ENCODE measurements around the gene DUS1L. TPM values are rescaled to one million over a fixed set of nuclear protein-coding genes. Genes with fewer than 3 reads are reported as not detected.

The DUS1L gene
- total and polyA plus RNA-seq, 12 donors, result 34.1 to 191 (median 44.1) TPM

DNA sequence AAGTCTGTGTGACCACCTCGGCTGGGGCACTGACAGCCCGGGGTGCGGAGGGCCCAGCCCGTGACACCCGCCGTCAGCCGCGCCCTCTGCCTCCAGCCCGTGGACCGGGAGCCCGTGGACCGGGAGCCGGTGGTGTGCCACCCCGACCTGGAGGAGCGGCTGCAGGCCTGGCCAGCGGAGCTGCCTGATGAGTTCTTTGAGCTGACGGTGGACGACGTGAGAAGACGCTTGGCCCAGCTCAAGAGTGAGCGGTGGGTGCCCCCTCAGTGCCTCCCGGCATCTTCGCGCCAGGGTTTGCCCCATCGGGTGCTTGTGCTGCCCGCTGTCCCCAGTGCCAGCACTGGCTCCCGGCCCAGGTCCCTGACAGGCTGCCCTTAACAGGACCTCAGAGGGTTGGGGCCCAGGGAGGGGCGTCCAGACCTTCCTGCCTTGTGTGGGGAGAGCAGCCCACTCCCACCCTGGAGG is 56.6 kb downstream of the DUS1L start:
- no peaks in the 10 kb centered on the region for H3K9me3 ChIP-seq
- peaks cover 14 to 59% (median 36%) of the 10 kb centered on the region in 9 donors for H3K4me1 ChIP-seq
- WGBS, 2 donors, result 62 to 72% methylated on average over 24 to 28 of the region's 28 CpGs
- DNase-seq (peak; percentile 30 to 72), ATAC-seq (no peak)
- no peaks in the 10 kb centered on the region for H3K27me3 ChIP-seq
- intact Hi-C loops (cut with DNase I), result loop anchor here in 1 of 10 donors (5.0 kb wide), 1 partner anchor 42 kb away; no protein-coding TSS in a partner anchor
- no peak overlapping the region for H3K4me3 ChIP-seq
- H3K27ac ChIP-seq, result no peak overlapping the region
- H3K36me3 ChIP-seq, result peaks cover 0 to 16% (median 0%) of the 10 kb centered on the region in 9 donors
- TF ChIP-seq, protein P1, sequence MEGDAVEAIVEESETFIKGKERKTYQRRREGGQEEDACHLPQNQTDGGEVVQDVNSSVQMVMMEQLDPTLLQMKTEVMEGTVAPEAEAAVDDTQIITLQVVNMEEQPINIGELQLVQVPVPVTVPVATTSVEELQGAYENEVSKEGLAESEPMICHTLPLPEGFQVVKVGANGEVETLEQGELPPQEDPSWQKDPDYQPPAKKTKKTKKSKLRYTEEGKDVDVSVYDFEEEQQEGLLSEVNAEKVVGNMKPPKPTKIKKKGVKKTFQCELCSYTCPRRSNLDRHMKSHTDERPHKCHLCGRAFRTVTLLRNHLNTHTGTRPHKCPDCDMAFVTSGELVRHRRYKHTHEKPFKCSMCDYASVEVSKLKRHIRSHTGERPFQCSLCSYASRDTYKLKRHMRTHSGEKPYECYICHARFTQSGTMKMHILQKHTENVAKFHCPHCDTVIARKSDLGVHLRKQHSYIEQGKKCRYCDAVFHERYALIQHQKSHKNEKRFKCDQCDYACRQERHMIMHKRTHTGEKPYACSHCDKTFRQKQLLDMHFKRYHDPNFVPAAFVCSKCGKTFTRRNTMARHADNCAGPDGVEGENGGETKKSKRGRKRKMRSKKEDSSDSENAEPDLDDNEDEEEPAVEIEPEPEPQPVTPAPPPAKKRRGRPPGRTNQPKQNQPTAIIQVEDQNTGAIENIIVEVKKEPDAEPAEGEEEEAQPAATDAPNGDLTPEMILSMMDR (IDR thresholded peaks at IDR 0.05), result no peak

DNA sequence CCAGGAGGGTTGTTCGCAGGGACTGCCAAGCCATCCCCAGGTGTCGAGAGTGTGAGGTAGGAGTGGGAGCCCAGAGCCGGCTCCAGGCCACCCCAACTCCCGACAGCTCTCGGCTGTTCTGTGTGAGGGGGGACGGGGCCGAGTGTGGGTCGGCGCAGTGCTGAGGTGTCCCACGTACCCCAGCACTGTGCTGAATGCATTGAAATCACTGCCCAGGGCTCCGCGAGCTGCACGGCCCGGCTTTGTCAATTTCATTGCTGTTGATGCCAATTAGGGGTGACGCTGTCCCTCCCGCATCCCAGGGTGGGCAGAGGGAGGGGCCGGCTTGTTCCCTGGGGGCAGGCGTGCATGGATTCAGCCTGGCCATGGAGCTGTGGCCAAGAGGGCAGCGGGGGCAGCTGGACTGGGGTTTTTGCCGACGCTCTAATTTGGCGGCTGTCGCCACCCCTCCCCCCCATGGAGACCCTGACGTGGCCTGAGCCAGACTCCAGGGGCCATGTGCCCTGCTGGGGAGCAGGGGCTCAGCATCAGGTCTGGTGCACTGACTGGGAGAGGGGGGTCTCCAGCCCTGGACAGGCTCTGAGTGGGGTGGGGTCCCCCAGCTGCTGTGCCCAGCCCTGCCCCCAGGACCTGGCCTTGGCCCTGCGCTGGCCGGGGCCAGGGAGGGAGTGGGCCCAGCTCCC is 57.2 kb downstream of the DUS1L start:
- no peaks in the 10 kb centered on the region for H3K27me3 ChIP-seq
- H3K36me3 ChIP-seq, result peaks cover 0 to 16% (median 0%) of the 10 kb centered on the region in 9 donors
- DNase-seq (no peak), ATAC-seq (no peak)
- TF ChIP-seq, protein P1 (IDR thresholded peaks at IDR 0.05), result no peak
- peaks cover 18 to 59% (median 38%) of the 10 kb centered on the region in 9 donors for H3K4me1 ChIP-seq
- intact Hi-C loops (cut with DNase I), result loop anchor here in 1 of 10 donors (5.0 kb wide), 1 partner anchor 41 kb away; no protein-coding TSS in a partner anchor
- H3K4me3 ChIP-seq, result no peak overlapping the region
- 85 to 86% methylated on average over 26 of the region's 26 CpGs for WGBS, 2 donors
- H3K9me3 ChIP-seq, result no peaks in the 10 kb centered on the region
- H3K27ac ChIP-seq, result no peak overlapping the region

Other genes starting within 250 kb of the DUS1L start
- gene MCRIP1, start 232.5 kb downstream of the DUS1L start, total RNA-seq, result 100 to 1,000 TPM in 2 of 10 donors, 10 to 100 TPM in 8; 75.1 to 105 (median 88.8) TPM
- 100 to 1,000 TPM; 199 to 239 TPM for gene MCRIP1, start 232.5 kb downstream of the DUS1L start, polyA plus RNA-seq
- under 1 TPM in 1 of 10 donors, not detected in 9; 0.31 TPM for gene PPP1R27, start 230.8 kb downstream of the DUS1L start, total RNA-seq
- gene PPP1R27, start 230.8 kb downstream of the DUS1L start, polyA plus RNA-seq, result under 1 TPM in 1 of 2 donors, not detected in 1; 0.14 TPM
- 100 to 1,000 TPM; 244 to 801 (median 332) TPM for gene P4HB, start 205.3 kb downstream of the DUS1L start, total RNA-seq
- gene P4HB, start 205.3 kb downstream of the DUS1L start, polyA plus RNA-seq, result 100 to 1,000 TPM; 284 to 536 TPM
- 100 to 1,000 TPM in 7 of 10 donors, 10 to 100 TPM in 3; 89.9 to 263 (median 110) TPM for gene ARHGDIA, start 194.5 kb downstream of the DUS1L start, total RNA-seq
- 100 to 1,000 TPM in 1 of 2 donors, 10 to 100 TPM in 1; 97.2 to 251 TPM for gene ARHGDIA, start 194.5 kb downstream of the DUS1L start, polyA plus RNA-seq
- gene ALYREF, start 174.2 kb downstream of the DUS1L start, total RNA-seq, result 10 to 100 TPM; 28.1 to 47.2 (median 32.2) TPM
- 10 to 100 TPM in 1 of 2 donors, 1 to 10 TPM in 1; 3.6 to 45.4 TPM for gene ALYREF, start 174.2 kb downstream of the DUS1L start, polyA plus RNA-seq
- gene ANAPC11, start 174.1 kb downstream of the DUS1L start, total RNA-seq, result 100 to 1,000 TPM; 124 to 189 (median 142) TPM
- gene ANAPC11, start 174.1 kb downstream of the DUS1L start, polyA plus RNA-seq, result 100 to 1,000 TPM; 205 to 405 TPM
- gene NPB, start 163.6 kb downstream of the DUS1L start, total RNA-seq, result under 1 TPM; 0.13 to 0.83 (median 0.32) TPM
- gene NPB, start 163.6 kb downstream of the DUS1L start, polyA plus RNA-seq, result under 1 TPM; 0.49 to 0.73 TPM
- 10 to 100 TPM; 29.5 to 54.7 (median 43.2) TPM for gene PCYT2, start 154.4 kb downstream of the DUS1L start, total RNA-seq
- 10 to 100 TPM; 54.4 to 64.1 TPM for gene PCYT2, start 154.4 kb downstream of the DUS1L start, polyA plus RNA-seq
- 1 to 10 TPM; 4.4 to 9.3 (median 5.9) TPM for gene SIRT7, start 147.6 kb downstream of the DUS1L start, total RNA-seq
- 10 to 100 TPM; 14.5 to 15.7 TPM for gene SIRT7, start 147.6 kb downstream of the DUS1L start, polyA plus RNA-seq
- gene MAFG, start 138.1 kb downstream of the DUS1L start, total RNA-seq, result 10 to 100 TPM; 10.8 to 30.9 (median 16.3) TPM
- gene MAFG, start 138.1 kb downstream of the DUS1L start, polyA plus RNA-seq, result 10 to 100 TPM; 10.5 to 10.6 TPM
- gene PYCR1, start 128.5 kb downstream of the DUS1L start, total RNA-seq, result 1 to 10 TPM; 2.8 to 7.4 (median 3.8) TPM
- gene PYCR1, start 128.5 kb downstream of the DUS1L start, polyA plus RNA-seq, result 10 to 100 TPM in 1 of 2 donors, 1 to 10 TPM in 1; 1.2 to 29.6 TPM
- gene MYADML2, start 118.6 kb downstream of the DUS1L start, total RNA-seq, result 1 to 10 TPM in 9 of 10 donors, under 1 TPM in 1; 0.92 to 8.6 (median 5.0) TPM
- gene MYADML2, start 118.6 kb downstream of the DUS1L start, polyA plus RNA-seq, result 1 to 10 TPM in 1 of 2 donors, under 1 TPM in 1; 0.26 to 4.3 TPM
- 1 to 10 TPM in 1 of 10 donors, under 1 TPM in 4, not detected in 5; 0.27 to 1.5 (median 0.65) TPM for gene NOTUM, start 104.6 kb downstream of the DUS1L start, total RNA-seq
- under 1 TPM; 0.22 to 0.74 TPM for gene NOTUM, start 104.6 kb downstream of the DUS1L start, polyA plus RNA-seq
- 10 to 100 TPM; 19.9 to 38.2 (median 22.6) TPM for gene ASPSCR1, start 88.2 kb downstream of the DUS1L start, total RNA-seq
- 100 to 1,000 TPM in 1 of 2 donors, 10 to 100 TPM in 1; 40.5 to 115 TPM for gene ASPSCR1, start 88.2 kb downstream of the DUS1L start, polyA plus RNA-seq
- gene CENPX, start 42.9 kb downstream of the DUS1L start, total RNA-seq, result 10 to 100 TPM; 15.8 to 37.4 (median 20.6) TPM
- 100 to 1,000 TPM in 1 of 2 donors, 10 to 100 TPM in 1; 48.6 to 132 TPM for gene CENPX, start 42.9 kb downstream of the DUS1L start, polyA plus RNA-seq
- gene LRRC45, start 42.5 kb downstream of the DUS1L start, total RNA-seq, result 10 to 100 TPM in 1 of 10 donors, 1 to 10 TPM in 9; 2.2 to 10.4 (median 3.1) TPM
- gene LRRC45, start 42.5 kb downstream of the DUS1L start, polyA plus RNA-seq, result 1 to 10 TPM; 6.7 to 7.7 TPM
- gene RAC3, start 34.1 kb downstream of the DUS1L start, total RNA-seq, result 1 to 10 TPM in 6 of 10 donors, under 1 TPM in 4; 0.82 to 1.6 (median 1.1) TPM
- gene RAC3, start 34.1 kb downstream of the DUS1L start, polyA plus RNA-seq, result 1 to 10 TPM; 1.5 to 3.3 TPM
- 100 to 1,000 TPM; 155 to 258 (median 187) TPM for gene DCXR, start 28.1 kb downstream of the DUS1L start, total RNA-seq
- gene DCXR, start 28.1 kb downstream of the DUS1L start, polyA plus RNA-seq, result 100 to 1,000 TPM; 283 to 387 TPM
- 10 to 100 TPM; 13.9 to 24.9 (median 18.9) TPM for gene RFNG, start 14.0 kb downstream of the DUS1L start, total RNA-seq
- gene RFNG, start 14.0 kb downstream of the DUS1L start, polyA plus RNA-seq, result 10 to 100 TPM; 29.3 to 30.1 TPM
- gene GPS1, start 13.9 kb downstream of the DUS1L start, total RNA-seq, result 10 to 100 TPM; 68.9 to 96.6 (median 80.6) TPM
- 100 to 1,000 TPM; 102 to 183 TPM for gene GPS1, start 13.9 kb downstream of the DUS1L start, polyA plus RNA-seq
- 10 to 100 TPM in 8 of 10 donors, 1 to 10 TPM in 2; 9.0 to 62.4 (median 17.9) TPM for gene FASN, start 32.4 kb upstream of the DUS1L start, total RNA-seq
- 10 to 100 TPM; 34.4 to 58.4 TPM for gene FASN, start 32.4 kb upstream of the DUS1L start, polyA plus RNA-seq
- gene CCDC57, start 147.0 kb upstream of the DUS1L start, total RNA-seq, result 10 to 100 TPM in 8 of 10 donors, 1 to 10 TPM in 2; 7.0 to 16.2 (median 10.7) TPM
- gene CCDC57, start 147.0 kb upstream of the DUS1L start, polyA plus RNA-seq, result 10 to 100 TPM in 1 of 2 donors, 1 to 10 TPM in 1; 9.4 to 34.5 TPM
- 10 to 100 TPM in 5 of 10 donors, 1 to 10 TPM in 5; 4.8 to 65.3 (median 10.1) TPM for gene SLC16A3, start 163.2 kb upstream of the DUS1L start, total RNA-seq
- 10 to 100 TPM in 1 of 2 donors, 1 to 10 TPM in 1; 8.4 to 33.6 TPM for gene SLC16A3, start 163.2 kb upstream of the DUS1L start, polyA plus RNA-seq
- 10 to 100 TPM; 56.8 to 72.7 (median 67.8) TPM for gene CSNK1D, start 207.9 kb upstream of the DUS1L start, total RNA-seq
- gene CSNK1D, start 207.9 kb upstream of the DUS1L start, polyA plus RNA-seq, result 10 to 100 TPM; 54.4 to 58.1 TPM